ENCODE data around the gene LCP2.

GRCh38 chr5:170300361-170301013 is 2.9 kb upstream of the LCP2 start:
- no peak for TF ChIP-seq CTCF (IDR thresholded peaks at IDR 0.05)
- TF ChIP-seq POLR2A (IDR thresholded peaks at IDR 0.05), result no peak
- TF ChIP-seq POLR2AphosphoS5 (IDR thresholded peaks at IDR 0.05), result no peak
- TF ChIP-seq EP300 (IDR thresholded peaks at IDR 0.05), result no peak
